G401 (cell line): ENCODE measurements around the gene SYCP2. TPM values are rescaled to one million over a fixed set of nuclear protein-coding genes. Genes with fewer than 3 reads are reported as not detected.
A peak's percentile ranks its signal among the peaks of the same experiment; 100 is the strongest.
"Not testable (repeated sequence)": the region's sequence is repeated elsewhere in the genome, so short reads cannot be mapped to it uniquely, and the experiment has no call there.

Experiments
- DNase-seq: peaks from one replicate; pipeline ENCODE4 v3.0.0-alpha.2; 2015; ENCODE audit warnings: low spot score
- in situ Hi-C: cut with HindIII; loops from 2 replicates; pipeline ENCODE4 v1.10.0; 2016; ENCODE audit warnings: low sequenced_read_pairs, mixed read lengths
- total RNA-seq: library from RNA; depleted of rRNA; stranded (reverse); fragments of >200 nt; shearing (Covaris generic); gene quantifications from 2 replicates; pipeline ENCODE4 v1.2.3, GENCODE V29; 2014; rRNA removed

SYCP2 gene, protein sequence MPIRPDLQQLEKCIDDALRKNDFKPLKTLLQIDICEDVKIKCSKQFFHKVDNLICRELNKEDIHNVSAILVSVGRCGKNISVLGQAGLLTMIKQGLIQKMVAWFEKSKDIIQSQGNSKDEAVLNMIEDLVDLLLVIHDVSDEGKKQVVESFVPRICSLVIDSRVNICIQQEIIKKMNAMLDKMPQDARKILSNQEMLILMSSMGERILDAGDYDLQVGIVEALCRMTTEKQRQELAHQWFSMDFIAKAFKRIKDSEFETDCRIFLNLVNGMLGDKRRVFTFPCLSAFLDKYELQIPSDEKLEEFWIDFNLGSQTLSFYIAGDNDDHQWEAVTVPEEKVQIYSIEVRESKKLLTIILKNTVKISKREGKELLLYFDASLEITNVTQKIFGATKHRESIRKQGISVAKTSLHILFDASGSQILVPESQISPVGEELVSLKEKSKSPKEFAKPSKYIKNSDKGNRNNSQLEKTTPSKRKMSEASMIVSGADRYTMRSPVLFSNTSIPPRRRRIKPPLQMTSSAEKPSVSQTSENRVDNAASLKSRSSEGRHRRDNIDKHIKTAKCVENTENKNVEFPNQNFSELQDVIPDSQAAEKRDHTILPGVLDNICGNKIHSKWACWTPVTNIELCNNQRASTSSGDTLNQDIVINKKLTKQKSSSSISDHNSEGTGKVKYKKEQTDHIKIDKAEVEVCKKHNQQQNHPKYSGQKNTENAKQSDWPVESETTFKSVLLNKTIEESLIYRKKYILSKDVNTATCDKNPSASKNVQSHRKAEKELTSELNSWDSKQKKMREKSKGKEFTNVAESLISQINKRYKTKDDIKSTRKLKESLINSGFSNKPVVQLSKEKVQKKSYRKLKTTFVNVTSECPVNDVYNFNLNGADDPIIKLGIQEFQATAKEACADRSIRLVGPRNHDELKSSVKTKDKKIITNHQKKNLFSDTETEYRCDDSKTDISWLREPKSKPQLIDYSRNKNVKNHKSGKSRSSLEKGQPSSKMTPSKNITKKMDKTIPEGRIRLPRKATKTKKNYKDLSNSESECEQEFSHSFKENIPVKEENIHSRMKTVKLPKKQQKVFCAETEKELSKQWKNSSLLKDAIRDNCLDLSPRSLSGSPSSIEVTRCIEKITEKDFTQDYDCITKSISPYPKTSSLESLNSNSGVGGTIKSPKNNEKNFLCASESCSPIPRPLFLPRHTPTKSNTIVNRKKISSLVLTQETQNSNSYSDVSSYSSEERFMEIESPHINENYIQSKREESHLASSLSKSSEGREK (N-terminal part only)
- 5.0 and 8.6 TPM in 2 replicates for total RNA-seq

DNA sequence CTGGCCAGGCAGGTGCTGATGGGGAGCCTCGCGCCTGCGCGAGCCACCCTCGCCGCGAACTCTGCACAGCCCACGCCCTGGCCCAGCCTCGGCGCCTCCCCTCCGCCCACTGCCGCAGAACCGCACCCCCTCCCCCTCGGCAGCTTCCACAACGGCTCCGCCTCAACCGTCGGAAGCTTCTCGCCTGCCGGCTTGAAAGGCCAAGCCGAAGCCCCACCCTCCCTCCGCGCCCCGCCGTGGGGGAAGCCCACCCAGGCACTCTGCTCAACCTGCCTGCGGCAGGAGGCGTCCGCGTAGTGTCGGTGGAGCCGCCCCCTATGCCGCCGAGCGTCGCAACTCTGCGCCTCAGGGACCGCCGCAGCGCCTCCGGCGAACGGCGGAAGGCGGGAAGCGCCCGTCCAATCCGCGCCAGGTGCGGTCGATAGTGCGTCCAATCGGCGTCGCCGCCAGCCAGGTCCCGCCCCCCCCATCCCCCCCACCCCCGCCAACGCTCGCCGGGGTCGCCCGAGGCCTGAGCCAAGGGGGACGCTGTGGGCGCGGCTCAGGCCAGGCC, at the start of gene SYCP2:
TSS of gene SYCP2 (minus strand) at position 342 of the 553 bp plus-strand sequence. CDS start 11,224 bp downstream, outside the sequence.
- in situ Hi-C loops = no loop called here
- no peak for DNase-seq

DNA sequence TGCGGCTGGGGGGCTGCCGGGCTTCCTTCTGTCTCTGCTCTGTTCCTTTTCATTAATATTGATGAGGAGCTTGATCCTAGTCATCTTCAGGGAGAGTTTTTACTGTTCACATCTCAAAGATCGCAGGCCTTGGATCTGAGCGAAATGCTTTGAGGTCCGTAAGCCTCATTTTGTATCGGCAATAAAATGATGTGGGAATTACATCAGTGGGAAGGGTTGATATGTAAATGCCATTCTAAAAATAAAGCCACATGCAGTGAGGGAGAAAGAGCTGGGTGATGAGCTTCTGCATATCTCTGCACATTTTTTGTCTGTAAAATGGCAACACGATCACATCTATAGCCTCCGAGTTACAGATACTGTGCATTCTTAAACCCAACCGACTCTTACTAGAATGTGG, 49.6 kb upstream of the SYCP2 start:
- no peak for DNase-seq
- in situ Hi-C loops = no loop called here

DNA sequence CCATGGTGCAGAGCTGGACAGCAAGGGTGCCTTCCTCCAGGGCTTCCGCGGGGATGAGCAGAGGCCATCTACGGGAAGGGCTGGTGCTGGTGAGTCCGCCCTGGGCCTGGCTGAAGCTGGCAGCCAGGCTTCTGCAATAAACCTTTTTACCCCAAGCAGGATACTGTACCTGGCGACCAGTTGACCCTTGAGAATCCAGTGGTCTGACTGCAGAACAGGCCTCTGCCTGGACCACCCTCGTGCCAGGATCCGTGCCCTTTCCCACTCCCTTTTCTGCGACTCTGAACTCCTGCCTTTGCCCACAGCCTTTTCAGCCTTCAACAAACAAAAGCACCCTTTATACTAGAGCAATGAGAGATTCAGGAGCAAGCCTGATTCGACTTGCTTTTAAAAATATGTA, 43.6 kb upstream of the SYCP2 start:
- in situ Hi-C loops = no loop called here
- DNase-seq = no peak

DNA sequence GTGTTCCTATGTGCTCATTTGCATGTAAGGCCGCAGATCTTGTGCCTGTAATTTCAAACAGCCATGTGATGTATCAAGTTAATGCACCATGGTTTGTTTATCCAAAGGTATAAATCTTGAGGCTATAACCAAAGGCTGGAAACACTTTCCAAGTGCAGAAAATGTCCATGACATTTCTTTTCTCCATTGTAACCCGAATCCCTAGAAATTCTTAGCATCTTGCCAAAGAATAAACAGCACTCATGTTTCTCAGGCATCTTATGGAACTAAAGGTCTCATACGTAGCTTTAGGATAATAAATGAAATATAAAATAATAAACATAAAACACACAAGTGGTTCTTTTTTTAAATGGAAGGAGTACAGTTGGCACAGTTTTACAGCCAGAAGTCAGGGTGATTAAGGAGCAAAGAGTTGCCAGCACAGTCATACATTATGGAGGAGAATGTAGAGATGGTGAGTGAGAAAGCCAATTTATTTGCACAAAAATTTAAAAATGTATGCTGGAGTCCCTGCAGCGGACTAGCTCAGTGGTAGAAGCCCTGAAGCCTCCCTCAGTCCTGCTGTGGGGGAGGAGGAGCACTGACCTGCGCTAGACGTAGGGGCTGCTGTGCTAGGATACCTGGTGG, 42.8 kb upstream of the SYCP2 start:
- no peak for DNase-seq
- in situ Hi-C loops = no loop called here

DNA sequence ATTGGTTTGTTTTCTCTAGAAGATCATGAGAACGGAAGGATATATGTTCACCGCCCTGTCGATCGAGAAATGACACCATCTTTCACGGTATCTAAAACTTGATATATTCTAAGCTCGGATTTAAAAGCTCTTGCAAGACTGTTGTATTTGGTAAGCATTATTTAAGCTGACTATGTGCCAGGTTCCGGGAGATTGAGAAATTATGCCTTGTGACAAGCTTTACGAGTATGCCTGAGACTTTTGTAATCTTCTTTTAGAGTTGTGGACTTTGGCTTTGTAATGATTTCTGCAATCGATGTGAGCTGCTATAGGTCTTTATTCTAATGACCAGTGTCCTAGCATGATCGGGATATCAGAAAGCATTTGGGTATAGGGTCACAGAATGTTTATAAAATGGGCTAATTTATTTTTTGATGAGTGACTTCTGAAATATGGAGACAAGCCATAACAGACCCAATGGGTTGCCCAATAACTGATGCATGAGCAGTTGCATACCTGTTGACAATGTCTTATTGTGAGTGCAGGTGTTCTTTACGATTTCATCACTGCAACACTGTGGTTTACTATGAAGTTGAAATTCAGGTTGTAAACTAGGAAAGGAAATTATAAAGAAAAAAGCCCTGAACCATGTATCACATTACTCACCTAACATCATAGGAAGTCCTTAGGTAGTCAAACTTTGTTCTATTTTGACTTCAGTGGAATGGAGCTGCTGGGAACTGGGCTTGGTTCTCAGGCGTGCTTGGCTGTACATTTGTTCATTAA, 38.8 kb upstream of the SYCP2 start:
- no peak for DNase-seq
- in situ Hi-C loops = no loop called here

DNA sequence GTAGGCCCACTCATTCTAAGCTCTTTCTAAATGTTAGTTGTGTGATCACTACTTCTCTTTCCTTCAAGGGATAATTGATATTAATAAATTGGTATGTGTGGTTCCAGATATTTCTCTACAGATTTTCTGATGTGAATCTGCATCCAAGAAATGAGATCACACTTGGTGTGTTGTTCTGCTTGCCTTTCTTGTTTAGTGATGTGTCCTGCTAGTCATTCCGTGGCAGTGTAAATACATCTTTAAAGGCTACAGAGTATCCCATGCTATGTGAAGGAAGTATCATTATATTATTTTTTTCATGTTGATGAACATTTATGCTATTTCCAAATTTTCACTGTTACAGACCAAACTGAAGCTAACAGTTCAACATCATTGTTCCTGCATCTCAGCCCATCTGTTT, 38.0 kb upstream of the SYCP2 start:
- in situ Hi-C loops = no loop called here
- no peak for DNase-seq

DNA sequence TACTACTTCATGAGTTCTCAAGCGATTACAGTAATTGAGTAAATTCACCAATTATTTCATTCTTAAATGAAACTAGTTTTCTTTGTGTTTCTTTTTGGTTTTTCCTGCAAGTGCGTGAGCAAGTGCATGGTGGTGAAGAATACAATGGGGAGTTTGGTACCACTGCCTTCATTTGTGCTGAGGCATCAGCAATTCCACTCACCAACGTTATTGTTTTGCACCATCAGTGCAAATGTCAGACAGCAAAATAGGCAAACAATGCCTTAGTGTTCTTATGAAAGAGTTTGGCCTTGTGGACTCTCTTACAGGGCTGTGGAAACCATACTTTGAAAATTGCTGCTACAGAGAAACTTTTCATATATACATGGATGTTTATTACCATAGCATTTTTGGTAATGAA, 33.0 kb upstream of the SYCP2 start:
- DNase-seq = no peak
- in situ Hi-C loops = no loop called here

DNA sequence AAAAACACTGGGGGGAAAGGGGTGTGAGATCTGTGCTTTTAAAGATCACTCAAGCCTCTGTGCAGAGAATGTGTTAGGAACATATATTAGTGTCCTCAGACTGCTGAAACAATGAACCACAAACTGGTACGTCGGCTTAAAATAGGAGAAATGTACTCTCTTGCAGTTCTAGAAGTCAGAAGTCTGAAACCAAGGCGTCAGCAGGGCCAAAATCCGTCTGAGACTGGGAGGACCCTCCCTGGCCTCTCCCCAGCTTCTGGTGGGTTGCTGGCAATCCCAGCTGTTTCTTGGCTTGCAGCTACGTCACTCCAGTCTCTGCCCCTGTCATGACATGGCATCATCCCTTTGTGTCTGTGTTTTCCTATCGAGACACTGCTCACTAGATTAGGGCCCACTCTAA, 28.7 kb upstream of the SYCP2 start:
- DNase-seq = no peak
- in situ Hi-C loops = no loop called here

DNA sequence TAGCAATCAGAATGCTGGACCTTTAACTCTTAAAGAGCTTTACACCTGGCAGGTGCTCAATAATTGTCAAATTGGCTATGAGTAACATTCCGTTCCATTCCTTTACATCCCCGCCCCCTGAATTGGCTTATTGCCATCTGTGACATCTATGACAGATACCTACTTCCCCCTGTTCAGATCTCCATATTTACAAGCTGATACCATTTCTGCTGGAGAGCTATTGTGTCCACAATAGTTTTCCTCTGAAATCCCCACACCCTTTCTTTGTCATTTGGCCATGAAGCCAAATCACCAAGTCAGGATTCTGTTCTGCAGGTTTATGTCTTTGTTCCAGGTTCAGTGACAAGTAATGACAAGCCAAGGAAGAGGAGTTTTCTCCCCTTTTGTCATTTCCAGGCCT, 28.0 kb upstream of the SYCP2 start:
- no peak for DNase-seq
- in situ Hi-C loops = no loop called here

DNA sequence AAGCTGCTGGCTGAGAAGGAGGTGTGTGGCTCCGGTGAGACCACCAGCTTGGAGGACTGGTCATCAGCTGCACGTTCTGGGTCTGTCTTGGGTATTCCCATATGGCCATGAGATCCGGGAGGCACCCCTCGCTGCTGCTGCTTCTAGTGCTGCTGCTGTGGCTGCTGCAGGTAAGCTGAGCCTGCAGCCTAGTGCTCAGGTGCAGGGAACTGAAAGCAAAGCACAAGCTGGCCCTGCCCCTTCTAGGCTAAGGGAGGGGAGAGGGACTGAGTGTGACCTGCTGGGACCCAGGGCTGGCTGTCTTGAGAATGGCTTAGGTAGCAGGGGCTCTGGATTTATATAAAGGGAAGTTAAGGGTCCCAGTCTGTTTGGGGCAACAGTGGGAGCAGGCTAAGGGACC, 25.2 kb upstream of the SYCP2 start:
- no peak for DNase-seq
- in situ Hi-C loops = no loop called here

DNA sequence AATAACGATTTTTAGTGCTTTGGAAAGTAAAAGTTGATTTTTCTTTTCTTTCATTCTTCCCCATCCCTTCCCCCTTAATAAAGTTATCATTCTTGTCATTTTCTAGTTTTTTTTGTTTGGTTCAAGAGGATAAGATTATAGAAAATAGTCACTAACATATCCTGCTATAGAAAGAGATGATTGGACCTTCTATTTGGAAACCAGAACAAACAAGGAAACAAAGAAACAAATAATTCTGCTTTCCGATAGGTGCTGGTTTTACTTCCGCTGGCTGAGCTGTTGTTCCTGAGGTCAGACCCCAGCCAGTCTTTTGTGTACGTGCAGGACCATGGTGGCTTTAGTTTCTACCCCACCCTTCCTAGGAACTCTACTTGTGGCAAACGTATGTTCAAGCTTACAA, 24.7 kb upstream of the SYCP2 start, which contains the start of gene CDH26:
TSS of gene CDH26 (plus strand) at position 301 of the 400 bp plus-strand sequence. CDS start 304 bp downstream, outside the sequence.
- in situ Hi-C loops = no loop called here
- DNase-seq = no peak

DNA sequence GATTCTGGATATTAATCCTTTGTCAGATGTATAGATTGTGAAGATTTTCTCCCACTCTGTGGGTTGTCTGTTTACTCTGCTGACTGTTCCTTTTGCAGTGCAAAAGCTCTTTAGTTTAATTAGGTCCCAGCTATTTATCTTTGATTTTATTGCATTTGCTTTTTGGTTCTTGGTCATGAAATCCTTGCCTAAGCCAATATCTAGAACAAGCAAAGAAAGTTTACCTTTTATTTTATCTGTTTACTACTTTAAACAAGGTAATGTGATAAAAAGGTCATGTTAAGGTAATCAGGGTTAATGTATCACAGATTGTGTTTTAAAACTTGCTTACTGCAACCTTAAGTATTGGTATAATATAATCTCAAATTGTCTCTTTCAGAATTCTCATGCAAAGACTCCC, 24.1 kb upstream of the SYCP2 start:
- in situ Hi-C loops, DNase-seq: not testable (repeated sequence)

DNA sequence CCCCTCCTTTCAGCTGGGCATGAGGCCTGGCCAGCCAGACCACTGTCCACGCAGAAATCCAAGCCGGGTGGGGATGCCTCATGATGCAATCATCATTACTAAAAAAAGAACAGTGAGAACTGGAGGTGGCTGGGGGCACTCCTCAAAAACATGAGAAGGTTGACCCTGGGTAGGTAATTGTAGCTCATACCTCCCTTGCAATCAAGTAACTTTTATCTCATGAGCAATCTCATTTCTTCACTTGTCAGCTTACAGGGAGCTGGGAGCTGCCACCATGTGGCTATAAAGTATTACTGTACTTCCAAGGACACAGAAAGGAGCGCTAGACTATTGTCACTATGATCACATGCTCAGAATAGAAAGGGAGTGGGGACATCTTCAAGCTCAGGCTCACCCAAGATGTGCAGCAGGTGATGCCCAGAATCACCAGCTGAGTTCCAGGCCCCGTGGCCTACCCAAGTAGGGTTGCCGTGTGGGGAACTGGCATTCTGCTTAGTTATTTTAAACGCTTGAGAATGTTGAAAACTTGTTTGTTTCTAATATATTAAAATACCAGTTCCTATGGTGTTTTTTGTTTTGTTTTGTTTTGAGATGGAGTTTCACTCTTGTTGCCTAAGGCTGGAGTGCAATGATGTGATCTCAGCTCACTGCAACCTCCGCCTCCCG, 21.8 kb upstream of the SYCP2 start:
- in situ Hi-C loops = no loop called here
- DNase-seq = no peak

DNA sequence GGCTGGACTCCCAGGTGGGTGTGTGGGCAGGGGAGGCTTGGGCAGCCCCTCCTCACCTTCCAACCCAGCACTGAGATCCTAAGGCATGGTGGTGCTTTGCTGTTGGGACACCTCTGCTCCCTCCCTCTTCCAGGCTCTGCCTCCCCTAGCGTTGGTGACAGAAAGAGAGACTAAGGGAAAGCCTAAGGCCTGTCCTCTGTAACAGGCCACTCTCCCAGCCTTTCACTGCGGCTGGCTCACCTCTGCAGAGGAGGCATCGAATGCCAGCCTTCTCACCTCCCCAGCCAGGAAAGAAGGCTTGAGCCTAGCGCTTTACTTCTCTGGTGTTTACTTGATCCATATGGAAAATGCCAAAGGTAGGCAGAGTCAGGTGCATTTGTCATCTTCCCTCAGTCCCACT, 21.3 kb upstream of the SYCP2 start:
- DNase-seq = no peak
- in situ Hi-C loops = no loop called here

DNA sequence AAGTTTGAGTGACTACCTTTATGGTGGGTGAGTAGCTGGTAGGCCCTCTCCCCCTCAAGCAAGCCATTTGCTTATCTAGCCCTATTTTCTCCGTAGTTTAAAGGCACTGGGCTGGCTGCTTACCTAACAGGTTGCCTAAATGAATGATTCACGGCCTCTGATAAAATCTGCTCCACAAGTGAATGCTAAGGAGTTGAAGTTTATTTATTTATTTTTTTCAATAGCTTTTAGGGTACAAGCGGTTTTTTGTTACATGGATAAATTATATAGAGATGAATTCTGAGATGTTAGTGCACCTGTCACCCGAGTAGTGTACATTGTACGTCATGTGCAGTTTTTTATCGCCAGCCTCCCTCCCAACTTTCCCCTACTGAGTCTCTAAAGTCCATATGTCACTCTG, 16.5 kb upstream of the SYCP2 start:
- DNase-seq = no peak
- in situ Hi-C loops = no loop called here

DNA sequence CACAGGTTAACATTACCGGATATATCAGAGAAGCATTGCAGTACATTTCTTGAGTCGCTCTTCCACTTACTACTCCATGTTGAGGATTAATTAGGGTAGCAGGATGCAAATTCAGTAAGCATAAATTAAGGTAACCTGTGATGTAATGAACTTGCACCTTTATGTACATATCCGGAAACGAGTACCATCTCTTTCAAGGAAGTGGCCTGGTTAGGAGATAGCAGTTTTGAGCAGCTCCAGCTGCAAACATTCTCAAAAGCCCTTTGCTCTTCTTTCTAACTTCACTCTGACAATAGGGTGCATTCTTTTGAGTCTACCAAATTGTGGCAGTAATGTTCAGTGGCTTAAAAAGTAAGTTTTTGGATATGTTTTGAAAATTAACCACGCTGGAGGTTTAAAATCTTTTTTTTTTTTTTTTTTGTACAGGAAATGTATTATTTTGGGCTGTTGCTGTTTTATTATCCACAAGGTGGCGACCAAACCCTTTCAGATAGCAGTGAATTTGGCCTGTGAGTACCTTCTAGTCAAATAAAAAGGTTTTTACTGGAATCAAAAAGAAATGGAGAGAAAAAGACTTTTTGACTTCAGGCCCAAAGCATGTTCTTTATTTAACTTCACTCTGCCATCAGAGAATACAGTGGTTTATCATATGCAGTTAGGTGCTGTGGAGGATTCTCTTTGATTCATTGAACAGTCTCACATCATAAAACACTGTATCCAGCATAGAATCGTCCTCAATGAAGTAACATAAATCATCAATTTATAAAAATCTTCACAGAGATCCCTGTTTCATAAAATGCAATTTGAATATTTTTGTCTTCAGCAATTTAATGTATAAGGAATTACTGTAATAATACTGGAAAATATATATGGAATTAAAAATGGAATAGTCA, 15.6 kb upstream of the SYCP2 start:
- in situ Hi-C loops = no loop called here
- DNase-seq = peak; percentile 66

DNA sequence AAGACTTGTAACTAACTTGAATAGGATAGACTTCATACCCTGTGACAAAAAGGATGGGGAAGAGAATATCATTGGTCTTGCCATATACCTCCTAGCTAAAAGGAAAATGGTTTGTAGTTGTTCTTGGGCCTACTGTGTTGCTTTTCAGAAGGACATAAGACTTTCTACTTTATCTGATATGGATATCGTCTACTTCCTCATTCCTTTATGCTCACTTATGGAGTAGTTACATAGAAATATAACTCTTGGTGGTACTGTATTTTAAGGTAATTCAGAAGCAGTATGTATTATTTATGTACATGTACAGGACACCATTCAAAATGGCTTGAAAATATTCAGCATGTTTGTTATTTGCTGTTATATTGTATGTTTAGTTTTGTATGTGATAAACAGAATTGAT, 14.8 kb upstream of the SYCP2 start:
- DNase-seq = no peak
- in situ Hi-C loops = no loop called here
